Small intestine (tissue), 7 donors: ENCODE data around the gene CYP4Z1. TPM values are rescaled to one million over a fixed set of nuclear protein-coding genes. Genes with fewer than 3 reads are reported as not detected.
"Not testable (repeated sequence)": the region's sequence is repeated elsewhere in the genome, so short reads cannot be mapped to it uniquely, and the experiment has no call there.

Source experiments
- DNase-seq, 2 donors: peaks; one replicate each; pipeline versions ENCODE4 v3.0.0 to v3.0.0-alpha.2; 2013
- FAIRE-seq: peaks from 2 replicates; lab custom pipeline; 2012; peaks lifted over from hg19 to GRCh38; lab: Jason Lieb, UNC
- H3K27ac ChIP-seq, 3 donors: one replicate each; pipeline ENCODE4 v1.5.1; 2013; ENCODE audit warnings: low read length in 2 of 3, mild to moderate bottlenecking in 2 of 3, control low read depth in 1 of 3, inconsistent platforms in 1 of 3, low read depth in 1 of 3, moderate library complexity in 1 of 3
- H3K27me3 ChIP-seq, 3 donors: one replicate each; pipeline ENCODE4 v1.6.1; 2013; ENCODE audit warnings: low read length in 3 of 3, inconsistent platforms in 1 of 3; ENCODE audit not compliant: control insufficient read depth in 3 of 3, insufficient read depth in 3 of 3
- H3K36me3 ChIP-seq, 3 donors: one replicate each; pipeline ENCODE4 v1.6.1; 2013; ENCODE audit warnings: low read length in 3 of 3, inconsistent platforms in 1 of 3, low read depth in 1 of 3, mild to moderate bottlenecking in 1 of 3, moderate library complexity in 1 of 3; ENCODE audit not compliant: control insufficient read depth in 3 of 3, insufficient read depth in 2 of 3
- H3K4me1 ChIP-seq, 3 donors: one replicate each; pipeline ENCODE4 v1.6.1; 2013; ENCODE audit warnings: low read length in 2 of 3, inconsistent platforms in 1 of 3, low read depth in 1 of 3, mild to moderate bottlenecking in 1 of 3, moderate library complexity in 1 of 3; ENCODE audit not compliant: control insufficient read depth in 3 of 3, insufficient read depth in 2 of 3
- H3K4me3 ChIP-seq, 3 donors: one replicate each; pipeline ENCODE4 v1.5.1; 2013; ENCODE audit warnings: low read length in 3 of 3, control low read depth in 1 of 3, inconsistent platforms in 1 of 3, low read depth in 1 of 3, mild to moderate bottlenecking in 1 of 3, moderate library complexity in 1 of 3
- H3K9me3 ChIP-seq, 2 donors: one replicate each; pipeline ENCODE4 v1.6.1; 2013; ENCODE audit warnings: low read depth in 1 of 2, low read length in 1 of 2; ENCODE audit not compliant: control insufficient read depth in 2 of 2, insufficient read depth in 1 of 2
- WGBS, 3 donors: extraction: QIAGEN DNeasy Blood & Tissue Kit; methylation state at CpG; one replicate each; pipeline ENCODE4 v1.1.7; 2013; 5-methylcytosine and 5-hydroxymethylcytosine counted together
- polyA plus RNA-seq, 4 donors: library from polyadenylated mRNA; stranded (reverse) in 3 of 4; unstranded in 1 of 4; fragments of 200-250 nt in 3 of 4; fragments of 120-200 nt in 1 of 4; gene quantifications; one replicate each; pipeline versions ENCODE4 v1.2.1 to v1.2.3, GENCODE V29; 2013
- donor health status: healthy with polysubstance abuse.
- donor health status: control.
- donor health status: control.
- donor health status: Bipolar disorder and iron deficiency.
- donor health status: healthy.

CYP4Z1 gene
- polyA plus RNA-seq, 4 donors, result 0.06 to 0.10 TPM; not detected in 2

DNA sequence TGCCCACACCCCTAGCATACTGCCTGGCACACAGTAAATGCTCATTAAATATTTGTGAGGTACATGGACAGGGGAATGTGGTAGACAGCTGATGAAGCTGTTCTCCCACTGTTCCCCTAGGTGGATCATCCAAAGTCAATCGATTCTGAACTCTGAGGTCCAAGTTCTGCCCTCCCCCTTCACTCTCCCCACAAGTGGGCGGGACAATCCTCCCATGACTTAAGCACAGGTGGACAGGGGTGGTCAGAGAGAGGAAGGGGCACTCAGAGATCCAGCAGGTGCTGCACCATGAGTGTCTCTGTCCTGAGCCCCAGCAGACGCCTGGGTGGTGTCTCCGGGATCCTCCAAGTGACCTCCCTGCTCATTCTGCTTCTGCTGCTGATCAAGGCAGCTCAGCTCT, 70.2 kb downstream of the CYP4Z1 start, which contains the start of gene CYP4A22:
TSS of gene CYP4A22 (plus strand) at position 244 of the 400 bp plus-strand sequence. CDS start at position 289, 45 bp downstream.
- no peaks in the 10 kb centered on the region for H3K9me3 ChIP-seq
- no peaks in the 10 kb centered on the region for H3K36me3 ChIP-seq
- H3K4me1 ChIP-seq, result no peaks in the 10 kb centered on the region
- no peak for DNase-seq
- H3K4me3 ChIP-seq, result no peak within 1 kb of the TSS
- H3K27ac ChIP-seq, result no peak within 1 kb of the TSS
- H3K27me3 ChIP-seq, result peaks cover 0 to 4% (median 0%) of the 10 kb centered on the region in 3 donors
- WGBS, 3 donors, result 69 to 87% (median 85%) methylated on average over 4 of the region's 4 CpGs
- FAIRE-seq, result no peak

GRCh38 chr1:47137925-47138615, 71.0 kb downstream of the CYP4Z1 start:
- FAIRE-seq, result no peak
- WGBS, 3 donors, result 86 to 90% (median 86%) methylated on average over 5 of the region's 5 CpGs
- Histone ChIP-seq H3K9me3 (no peaks in the 10 kb centered on the region), H3K4me1 (no peaks in the 10 kb centered on the region), H3K27me3 (peaks cover 0 to 4% (median 0%) of the 10 kb centered on the region in 3 donors), H3K36me3 (no peaks in the 10 kb centered on the region), H3K27ac (no peak overlapping the region), H3K4me3 (no peak overlapping the region)
- no peak for DNase-seq

- not testable (repeated sequence) for H3K36me3 ChIP-seq, H3K27ac ChIP-seq, FAIRE-seq, H3K9me3 ChIP-seq, DNase-seq, H3K4me1 ChIP-seq, H3K27me3 ChIP-seq, H3K4me3 ChIP-seq
- 60 to 72% (median 64%) methylated on average over 3 of the region's 3 CpGs for WGBS, 3 donors
Observed at GRCh38 chr1:47140358-47140757, 73.3 kb downstream of the CYP4Z1 start.

GRCh38 chr1:47143654-47144053, 76.6 kb downstream of the CYP4Z1 start:
- DNase-seq, H3K27ac ChIP-seq, H3K4me3 ChIP-seq, H3K36me3 ChIP-seq, FAIRE-seq, H3K27me3 ChIP-seq, H3K4me1 ChIP-seq: not testable (repeated sequence)
- peaks cover 0 to 11% of the 10 kb centered on the region in 2 donors for H3K9me3 ChIP-seq
- WGBS, 3 donors, result 67 to 80% (median 71%) methylated on average over 6 of the region's 6 CpGs

DNA sequence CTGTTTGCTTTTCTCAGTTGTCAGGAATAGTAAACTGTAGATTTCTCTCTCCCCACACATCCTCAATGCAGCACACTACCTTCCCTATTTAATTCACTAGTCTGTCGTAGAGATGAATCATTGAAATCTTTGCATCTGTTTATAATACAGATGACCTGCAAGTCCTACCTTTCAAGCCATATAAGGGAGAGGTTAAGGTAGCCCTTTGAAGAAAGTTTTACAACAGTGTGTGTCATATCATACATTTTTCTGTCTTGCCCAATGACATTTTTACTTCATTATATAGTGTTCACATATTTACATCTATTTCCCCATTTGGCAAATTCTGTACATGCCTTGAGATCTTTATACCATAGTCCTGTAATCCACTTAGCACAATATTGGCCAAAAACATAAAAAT, 79.5 kb downstream of the CYP4Z1 start:
- not testable (repeated sequence) for H3K27ac ChIP-seq, DNase-seq, H3K36me3 ChIP-seq, FAIRE-seq, H3K27me3 ChIP-seq, H3K4me1 ChIP-seq, H3K4me3 ChIP-seq
- WGBS, 3 donors, result 34 to 83% (median 70%) methylated on average over 1 of the region's 1 CpG
- H3K9me3 ChIP-seq, result peaks cover 0 to 15% of the 10 kb centered on the region in 2 donors

GRCh38 chr1:47147047-47147785, 80.2 kb downstream of the CYP4Z1 start:
- Histone ChIP-seq H3K9me3 (peaks cover 0 to 15% of the 10 kb centered on the region in 2 donors), H3K36me3 (no peaks in the 10 kb centered on the region), H3K4me1 (no peaks in the 10 kb centered on the region), H3K27ac (no peak overlapping the region), H3K4me3 (no peak overlapping the region), H3K27me3 (no peaks in the 10 kb centered on the region)
- DNase-seq (no peak), FAIRE-seq (no peak)
- 61 to 79% (median 68%) methylated on average over 6 of the region's 6 CpGs for WGBS, 3 donors

GRCh38 chr1:47149162-47149561, 82.1 kb downstream of the CYP4Z1 start:
- H3K27me3 ChIP-seq, H3K4me1 ChIP-seq, H3K27ac ChIP-seq, H3K36me3 ChIP-seq, H3K4me3 ChIP-seq, FAIRE-seq: not testable (repeated sequence)
- DNase-seq, result peak; percentile 43 to 68
- peaks cover 0 to 15% of the 10 kb centered on the region in 2 donors for H3K9me3 ChIP-seq
- WGBS, 3 donors, result 7 to 30% (median 29%) methylated on average over 8 to 9 of the region's 9 CpGs

DNA sequence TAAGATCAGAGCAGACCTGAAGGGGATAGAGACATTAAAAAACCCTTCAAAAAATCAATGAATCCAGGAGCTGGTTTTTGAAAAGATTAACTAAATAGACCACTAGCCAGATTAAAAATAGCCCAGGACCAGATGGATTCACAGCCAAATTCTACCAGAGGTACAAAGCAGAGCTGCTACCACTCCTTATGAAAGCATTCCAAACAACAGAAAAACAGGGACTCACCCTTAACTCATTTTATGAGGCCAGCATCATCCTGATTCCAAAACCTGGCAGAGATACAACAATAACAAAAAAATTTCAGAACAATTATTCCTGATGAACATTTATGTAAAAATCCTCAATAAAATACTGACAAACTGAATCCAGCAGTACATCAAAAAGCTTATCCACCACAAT, 89.4 kb downstream of the CYP4Z1 start:
- H3K27me3 ChIP-seq, H3K27ac ChIP-seq, H3K36me3 ChIP-seq, H3K4me1 ChIP-seq, DNase-seq, FAIRE-seq, H3K4me3 ChIP-seq, H3K9me3 ChIP-seq: not testable (repeated sequence)
